SK-N-MC (cell line): ENCODE data around the gene GPRIN1.

ENCODE experiments used
- EZH2 ChIP-seq: fragments of 200-600 bp; sonication (generic); IDR thresholded peaks from one replicate; pipeline ENCODE4 v1.6.1; 2017; ENCODE audit warnings: antibody characterized with exemption
- FOXP2 ChIP-seq: optimal IDR thresholded peaks from 2 replicates; pipeline ENCODE3; 2011; ENCODE audit warnings: mild to moderate bottlenecking, moderate library complexity; ENCODE audit not compliant: insufficient read depth; ENCODE audit errors: extremely low read length, control extremely low read depth
- POLR2AphosphoS5 ChIP-seq: IDR thresholded peaks from 2 replicates; pipeline ENCODE4 v1.6.1; 2012; ENCODE audit warnings: mild to moderate bottlenecking, low read depth, low read length, borderline replicate concordance

GRCh38 chr5:176596069-176596644, 13.8 kb downstream of the GPRIN1 start:
- TF ChIP-seq POLR2AphosphoS5: no peak
- no peak for TF ChIP-seq EZH2
- TF ChIP-seq FOXP2: no peak
